Measurements from ENCODE around the gene OSER1. TPM values are rescaled to one million over a fixed set of nuclear protein-coding genes. Genes with fewer than 3 reads are reported as not detected.

Gene OSER1
- polyA plus RNA-seq, 1 donor (not counting 4 experiments of a cell fraction or from before 2014, with no cell fraction given): 41.5 TPM

- Histone ChIP-seq H2AFZ (ENCODE audit: control insufficient read depth, low read length) (no peak overlapping the region), H3K4me1 (ENCODE audit: control insufficient read depth, extremely low read depth, insufficient read depth, low read length) (no peaks in the 10 kb centered on the region), H3K27ac (ENCODE audit: control insufficient read depth, insufficient read depth, low read length) (no peak overlapping the region), H3K9me3 (ENCODE audit: control insufficient read depth, low read depth, low read length) (no peaks in the 10 kb centered on the region), H3K9ac (ENCODE audit: control insufficient read depth, extremely low read depth, insufficient read depth, low read length) (no peak overlapping the region), H3K36me3 (ENCODE audit: control insufficient read depth in 2 of 2, extremely low read depth in 1 of 2, insufficient read depth in 2 of 2, low read length in 2 of 2) (peaks cover 20 to 32% of the 10 kb centered on the region in 2 experiments), H3K4me3 (ENCODE audit: control insufficient read depth in 2 of 3, extremely low read depth in 1 of 3, insufficient read depth in 2 of 3, low read depth in 1 of 3, low read length in 3 of 3) (no peak overlapping the region), H3K9me1 (ENCODE audit: control insufficient read depth, extremely low read depth, insufficient read depth, low read length) (no peaks in the 10 kb centered on the region), H3K27me3 (ENCODE audit: control insufficient read depth, extremely low read depth, insufficient read depth, low read length) (no peaks in the 10 kb centered on the region), H3K79me2 (ENCODE audit: control insufficient read depth, insufficient read depth, low read length) (peaks cover 15% of the 10 kb centered on the region), H4K20me1 (ENCODE audit: control insufficient read depth, extremely low read depth, insufficient read depth, low read length) (no peaks in the 10 kb centered on the region), H3K4me2 (ENCODE audit: control insufficient read depth, extremely low read depth, insufficient read depth, low read depth, low read length) (no peak overlapping the region)
- no peak for FAIRE-seq
- dilution Hi-C loops (cut with MboI; ENCODE audit: extremely low pct_ligation_motif_present, low sequenced_read_pairs): loop anchor here (10.0 kb wide), 1 partner anchor 91 kb away; no protein-coding TSS in a partner anchor
- TF ChIP-seq CTCF (optimal IDR thresholded peaks at IDR 0.05 in 1 of 3, IDR thresholded peaks at IDR 0.05 in 1 of 3, conservative IDR thresholded peaks at IDR 0.05 in 1 of 3; ENCODE audit: extremely low read depth in 1 of 3, insufficient read depth in 2 of 3, low read length in 3 of 3) (no peak), EZH2 (IDR thresholded peaks at IDR 0.05; ENCODE audit: low read length) (no peak)
- no peak for DNase-seq (ENCODE audit: low read depth, low spot score)
These were observed 14.3 kb downstream of the OSER1 start for GRCh38 chr20:44196271-44196670.

GRCh38 chr20:44195605-44196004, 15.0 kb downstream of the OSER1 start:
- H3K9me1 ChIP-seq (ENCODE audit: control insufficient read depth, extremely low read depth, insufficient read depth, low read length): no peaks in the 10 kb centered on the region
- dilution Hi-C loops (cut with MboI; ENCODE audit: extremely low pct_ligation_motif_present, low sequenced_read_pairs): loop anchor here (10.0 kb wide), 1 partner anchor 91 kb away; no protein-coding TSS in a partner anchor
- FAIRE-seq (no peak), DNase-seq (ENCODE audit: low read depth, low spot score) (no peak)
- H4K20me1 ChIP-seq (ENCODE audit: control insufficient read depth, extremely low read depth, insufficient read depth, low read length): no peaks in the 10 kb centered on the region
- no peak overlapping the region for H2AFZ ChIP-seq (ENCODE audit: control insufficient read depth, low read length)
- no peaks in the 10 kb centered on the region for H3K4me1 ChIP-seq (ENCODE audit: control insufficient read depth, extremely low read depth, insufficient read depth, low read length)
- H3K27ac ChIP-seq (ENCODE audit: control insufficient read depth, insufficient read depth, low read length): no peak overlapping the region
- no peaks in the 10 kb centered on the region for H3K27me3 ChIP-seq (ENCODE audit: control insufficient read depth, extremely low read depth, insufficient read depth, low read length)
- peaks cover 10% of the 10 kb centered on the region for H3K79me2 ChIP-seq (ENCODE audit: control insufficient read depth, insufficient read depth, low read length)
- H3K9me3 ChIP-seq (ENCODE audit: control insufficient read depth, low read depth, low read length): no peaks in the 10 kb centered on the region
- peaks cover 16 to 25% of the 10 kb centered on the region in 2 experiments for H3K36me3 ChIP-seq (ENCODE audit: control insufficient read depth in 2 of 2, extremely low read depth in 1 of 2, insufficient read depth in 2 of 2, low read length in 2 of 2)
- H3K4me2 ChIP-seq (ENCODE audit: control insufficient read depth, extremely low read depth, insufficient read depth, low read depth, low read length): no peak overlapping the region
- TF ChIP-seq CTCF (optimal IDR thresholded peaks at IDR 0.05 in 1 of 3, IDR thresholded peaks at IDR 0.05 in 1 of 3, conservative IDR thresholded peaks at IDR 0.05 in 1 of 3; ENCODE audit: extremely low read depth in 1 of 3, insufficient read depth in 2 of 3, low read length in 3 of 3): no peak
- no peak for TF ChIP-seq EZH2 (IDR thresholded peaks at IDR 0.05; ENCODE audit: low read length)
- H3K9ac ChIP-seq (ENCODE audit: control insufficient read depth, extremely low read depth, insufficient read depth, low read length): no peak overlapping the region
- H3K4me3 ChIP-seq (ENCODE audit: control insufficient read depth in 2 of 3, extremely low read depth in 1 of 3, insufficient read depth in 2 of 3, low read depth in 1 of 3, low read length in 3 of 3): no peak overlapping the region
